K562 (cell line): ENCODE data around the gene ITSN2. TPM values are rescaled to one million over a fixed set of nuclear protein-coding genes. Genes with fewer than 3 reads are reported as not detected.

Experiments
- ATAC-seq: fragments of 200-7000 bp; cut with Tn5 transposase; 3 replicates; pipeline ENCODE4 v1.9.1; 2020; ENCODE audit warnings: moderate library complexity
- BruUV-seq: library from RNA; stranded (reverse); fragments of 400-500 nt; replicated peaks from 2 replicates; lab custom pipeline; 2021; lab: Mats Ljungman, UMichigan
- CTCF ChIA-PET: fragments of 300-600 bp; formaldehyde crosslinking; extraction: SDS; loops from one replicate; lab custom pipeline; 2021; ENCODE audit warnings: low intra/inter-chr PET ratio; lab: Yijun Ruan, JAX
- POLR2A ChIA-PET: fragments of 300-600, 350-650 bp; sonication (Branson Sonifier 250); formaldehyde crosslinking; extraction: SDS; loops from one replicate; lab custom pipeline; 2021; ENCODE audit warnings: antibody characterized with exemption, inconsistent platforms; lab: Yijun Ruan, JAX
- DNase-seq, 4 experiments: peaks; one replicate each; pipeline versions ENCODE4 v3.0.0 to v3.0.0-alpha.2; 2011 to 2018; ENCODE audit warnings: low spot score in 3 of 4, mixed read lengths in 3 of 4; ENCODE audit errors: extremely low read depth in 1 of 4
- FAIRE-seq: peaks from 2 replicates; lab custom pipeline; 2011; peaks lifted over from hg19 to GRCh38; lab: Jason Lieb, UNC
- H2AFZ ChIP-seq: 2 replicates; pipeline ENCODE4 v1.6.0; 2011; ENCODE audit warnings: low read depth, low read length, control low read depth, inconsistent platforms
- H3K27ac ChIP-seq: fragments of 200-600 bp; 3 replicates; pipeline ENCODE4 v1.8.0; 2011; ENCODE audit warnings: low read depth, mild to moderate bottlenecking, control low read depth, inconsistent platforms, low read length, moderate library complexity, mixed read lengths; ENCODE audit errors: extremely low read depth
- H3K27me3 ChIP-seq, 2 experiments: fragments of 300-600 bp in 1 of 2; 2 replicates in 1 of 2; 3 replicates in 1 of 2; pipeline versions ENCODE4 v1.6.0 to v1.8.0; 2011; ENCODE audit warnings: inconsistent platforms in 2 of 2, low read length in 2 of 2, mild to moderate bottlenecking in 1 of 2, mixed read lengths in 1 of 2, moderate library complexity in 1 of 2; ENCODE audit not compliant: control insufficient read depth in 2 of 2, insufficient read depth in 2 of 2
- H3K36me3 ChIP-seq: fragments of 300-600 bp; 3 replicates; pipeline ENCODE4 v1.8.0; 2011; ENCODE audit warnings: mild to moderate bottlenecking, low read length, inconsistent platforms; ENCODE audit not compliant: control insufficient read depth, insufficient read depth
- H3K4me1 ChIP-seq, 2 experiments: fragments of 200-600 bp in 1 of 2; replicated peaks in 1 of 2; 2 replicates in 1 of 2; 3 replicates in 1 of 2; pipeline versions ENCODE4 v1.5.1 to v1.8.0; 2011; ENCODE audit warnings: inconsistent platforms in 2 of 2, low read length in 2 of 2, mild to moderate bottlenecking in 1 of 2, mixed read lengths in 1 of 2, moderate library complexity in 1 of 2; ENCODE audit not compliant: control insufficient read depth in 2 of 2, insufficient read depth in 2 of 2
- H3K4me2 ChIP-seq: 2 replicates; pipeline ENCODE4 v1.6.1; 2011; ENCODE audit warnings: low read length, control low read depth, inconsistent platforms, mixed read lengths; ENCODE audit not compliant: insufficient read depth
- H3K4me3 ChIP-seq: fragments of 200-600 bp; sonication (generic), shearing (Covaris generic); 2 replicates; pipeline ENCODE4 v1.5.1; 2016; ENCODE audit warnings: control low read depth, inconsistent platforms
- H3K79me2 ChIP-seq: fragments of 200-600 bp; 3 replicates; pipeline ENCODE4 v1.8.0; 2011; ENCODE audit warnings: low read length, inconsistent platforms; ENCODE audit not compliant: control insufficient read depth, insufficient read depth
- H3K9ac ChIP-seq, 2 experiments: 2 replicates each; pipeline versions ENCODE4 v1.6.0 to v1.6.1; 2011; ENCODE audit warnings: low read depth in 2 of 2, low read length in 2 of 2, control low read depth in 1 of 2, inconsistent platforms in 1 of 2, mild to moderate bottlenecking in 1 of 2, mixed read lengths in 1 of 2; ENCODE audit not compliant: insufficient read depth in 1 of 2
- H3K9me1 ChIP-seq: one replicate; pipeline ENCODE4 v1.6.0; 2011; ENCODE audit warnings: inconsistent platforms, mild to moderate bottlenecking, low read length, moderate library complexity; ENCODE audit not compliant: control insufficient read depth, insufficient read depth
- H3K9me3 ChIP-seq: replicated peaks from 2 replicates; pipeline ENCODE4 v1.5.1; 2011; ENCODE audit warnings: low read depth, low read length, inconsistent platforms; ENCODE audit not compliant: control insufficient read depth, insufficient read depth
- H4K20me1 ChIP-seq: replicated peaks from 2 replicates; pipeline ENCODE4 v1.6.1; 2011; ENCODE audit warnings: low read length, inconsistent platforms, mixed read lengths; ENCODE audit not compliant: control insufficient read depth, insufficient read depth
- DMBX1 ChIP-seq: fragments of 250-450 bp; sonication (Bioruptor Pico); IDR thresholded peaks from 2 replicates; pipeline ENCODE4 v1.8.0; 2022; ENCODE audit warnings: inconsistent platforms, mild to moderate bottlenecking, moderate library complexity, borderline replicate concordance
- PTTG1 ChIP-seq: fragments of 450-650 bp; IDR thresholded peaks from 2 replicates; pipeline ENCODE4 v1.6.1; 2016; ENCODE audit warnings: low read depth, mild to moderate bottlenecking, missing genetic modification characterization, missing compliant biosample characterization
- SIX5 ChIP-seq, 2 experiments: IDR thresholded peaks; 2 replicates each; pipeline ENCODE4 v1.6.1; 2011; ENCODE audit warnings: low read length in 2 of 2, borderline replicate concordance in 1 of 2, low read depth in 1 of 2, mild to moderate bottlenecking in 1 of 2, moderate library complexity in 1 of 2; ENCODE audit not compliant: insufficient read depth in 1 of 2
- ZC3H11A ChIP-seq: IDR thresholded peaks from 2 replicates; pipeline ENCODE4 v1.6.1; 2012; ENCODE audit warnings: low read depth, low read length, improper control_type of control experiment
- ZNF551 ChIP-seq: fragments of 250-450 bp; sonication (Bioruptor Pico); IDR thresholded peaks from 2 replicates; pipeline ENCODE4 v1.5.0; 2021; ENCODE audit warnings: mild to moderate bottlenecking, moderate library complexity
- WGBS: fragments of 100-300 bp; shearing (Covaris generic); methylation state at CpG from one replicate; pipeline ENCODE4 v1.1.6; 2016; ENCODE audit warnings: low coverage, mixed read lengths; ENCODE audit not compliant: insufficient coverage; ENCODE audit errors: missing lambda C conversion rate; 5-methylcytosine and 5-hydroxymethylcytosine counted together
- in situ Hi-C: fragments of 300-500 bp; cut with MboI; formaldehyde crosslinking; loops from 4 replicates; pipeline ENCODE4 v1.15.0; 2018; ENCODE audit warnings: inconsistent platforms, mixed read lengths
- intact Hi-C: fragments of 100-400 bp; cut with micrococcal nuclease; formaldehyde crosslinking; loops from 2 replicates; pipeline ENCODE4 v1.14.2; 2022
- polyA plus RNA-seq, 8 experiments: library from polyadenylated mRNA; depleted of rRNA in 4 of 8; stranded (reverse) in 5 of 8; unstranded in 3 of 8; fragments of >200 nt; fragmentation: Nextera tagmentation in 2 of 8; fragmentation: Illumina TruSeq in 1 of 8; extraction: Ambion mirVana in 2 of 8; extraction: Trizol in 1 of 8; gene quantifications; 2 replicates each; pipeline versions ENCODE4 v1.2.1 to v1.2.3, GENCODE V29; 2011 to 2014; ENCODE audit warnings: inconsistent platforms in 1 of 8, missing spikeins in 1 of 8
- total RNA-seq, 7 experiments: library from RNA; depleted of rRNA in 6 of 7; stranded (reverse); fragments of >200 nt in 6 of 7; fragmentation: Illumina TruSeq in 2 of 7; extraction: Trizol in 2 of 7; gene quantifications; 2 replicates each; pipeline versions ENCODE4 v1.2.1 to v1.2.3, GENCODE V29; 2011 to 2021; ENCODE audit warnings: low replicate concordance in 1 of 7
- TF ChIP-seq, protein P1 (sequence below): sonication (generic); IDR thresholded peaks from 2 replicates; pipeline ENCODE4 v1.6.1; 2016
- TF ChIP-seq, protein P2 (sequence below): fragments of 250-450 bp; sonication (Bioruptor Pico); IDR thresholded peaks from 2 replicates; pipeline ENCODE4 v1.5.0; 2021; ENCODE audit warnings: mild to moderate bottlenecking, borderline replicate concordance
- TF ChIP-seq, protein P3 (sequence below): sonication (generic); formaldehyde crosslinking; IDR thresholded peaks from 2 replicates; pipeline ENCODE4 v1.8.1; 2023; ENCODE audit warnings: mild to moderate bottlenecking, missing genetic modification reagents
- TF ChIP-seq, protein P4 (sequence below), 2 experiments: fragments of 450-650 bp; formaldehyde crosslinking in 1 of 2; IDR thresholded peaks; 2 replicates each; pipeline versions ENCODE4 v1.4.0 to v1.6.1; 2014 to 2020; ENCODE audit warnings: mild to moderate bottlenecking in 2 of 2, borderline replicate concordance in 1 of 2, low read depth in 1 of 2

Gene ITSN2
- total and polyA plus RNA-seq, 9 of the 15 experiments (the other 6 are each of a cell fraction or from before 2014, with no cell fraction given) = 6.6 to 19.9 (median 15.2) TPM

DNA sequence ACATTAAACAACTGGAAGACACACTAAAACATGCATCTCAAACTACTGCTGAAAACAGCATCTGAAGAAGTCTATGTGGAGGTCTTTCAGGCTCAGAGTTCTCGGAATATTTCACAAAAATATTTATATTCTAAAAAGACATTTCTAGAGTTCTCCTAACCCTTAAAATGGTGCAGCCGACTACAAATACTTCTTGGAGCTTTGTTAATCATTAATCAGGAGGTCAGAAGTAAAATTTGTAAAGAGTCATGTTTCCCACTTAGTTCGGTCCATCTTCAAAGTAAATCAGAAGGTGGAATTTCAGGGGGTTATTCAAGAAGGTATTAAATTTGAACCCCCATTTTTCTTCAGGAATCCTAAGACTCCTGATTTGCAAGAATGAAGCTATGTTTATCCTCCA is 112.7 kb downstream of the ITSN2 start:
- Histone ChIP-seq H3K9ac (no peak overlapping the region), H3K4me2 (no peak overlapping the region), H2AFZ (no peak overlapping the region), H3K36me3 (peaks cover 12% of the 10 kb centered on the region), H3K9me3 (no peaks in the 10 kb centered on the region), H4K20me1 (no peaks in the 10 kb centered on the region), H3K4me1 (no peaks in the 10 kb centered on the region), H3K79me2 (no peaks in the 10 kb centered on the region), H3K27me3 (no peaks in the 10 kb centered on the region), H3K9me1 (no peaks in the 10 kb centered on the region), H3K4me3 (no peak overlapping the region), H3K27ac (no peak overlapping the region)
- FAIRE-seq (no peak), ATAC-seq (no peak), DNase-seq (no peak)
- 81% methylated on average over 3 of the region's 3 CpGs for WGBS
- in situ Hi-C loops (no loop called here), intact Hi-C loops (no loop called here)
- no TSS peak for BruUV-seq
- CTCF ChIA-PET = no interaction called here
- POLR2A ChIA-PET = interaction anchor here (0.6 to 1.2 kb wide), 2 partner anchors 11 to 33 kb away, joined by 3 to 4 read pairs; no protein-coding TSS in a partner anchor
- no peak for TF ChIP-seq ZNF551 (CRISPR knock-in tag)
- TF ChIP-seq, protein P1, sequence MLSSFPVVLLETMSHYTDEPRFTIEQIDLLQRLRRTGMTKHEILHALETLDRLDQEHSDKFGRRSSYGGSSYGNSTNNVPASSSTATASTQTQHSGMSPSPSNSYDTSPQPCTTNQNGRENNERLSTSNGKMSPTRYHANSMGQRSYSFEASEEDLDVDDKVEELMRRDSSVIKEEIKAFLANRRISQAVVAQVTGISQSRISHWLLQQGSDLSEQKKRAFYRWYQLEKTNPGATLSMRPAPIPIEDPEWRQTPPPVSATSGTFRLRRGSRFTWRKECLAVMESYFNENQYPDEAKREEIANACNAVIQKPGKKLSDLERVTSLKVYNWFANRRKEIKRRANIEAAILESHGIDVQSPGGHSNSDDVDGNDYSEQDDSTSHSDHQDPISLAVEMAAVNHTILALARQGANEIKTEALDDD = no peak
- TF ChIP-seq, protein P2, sequence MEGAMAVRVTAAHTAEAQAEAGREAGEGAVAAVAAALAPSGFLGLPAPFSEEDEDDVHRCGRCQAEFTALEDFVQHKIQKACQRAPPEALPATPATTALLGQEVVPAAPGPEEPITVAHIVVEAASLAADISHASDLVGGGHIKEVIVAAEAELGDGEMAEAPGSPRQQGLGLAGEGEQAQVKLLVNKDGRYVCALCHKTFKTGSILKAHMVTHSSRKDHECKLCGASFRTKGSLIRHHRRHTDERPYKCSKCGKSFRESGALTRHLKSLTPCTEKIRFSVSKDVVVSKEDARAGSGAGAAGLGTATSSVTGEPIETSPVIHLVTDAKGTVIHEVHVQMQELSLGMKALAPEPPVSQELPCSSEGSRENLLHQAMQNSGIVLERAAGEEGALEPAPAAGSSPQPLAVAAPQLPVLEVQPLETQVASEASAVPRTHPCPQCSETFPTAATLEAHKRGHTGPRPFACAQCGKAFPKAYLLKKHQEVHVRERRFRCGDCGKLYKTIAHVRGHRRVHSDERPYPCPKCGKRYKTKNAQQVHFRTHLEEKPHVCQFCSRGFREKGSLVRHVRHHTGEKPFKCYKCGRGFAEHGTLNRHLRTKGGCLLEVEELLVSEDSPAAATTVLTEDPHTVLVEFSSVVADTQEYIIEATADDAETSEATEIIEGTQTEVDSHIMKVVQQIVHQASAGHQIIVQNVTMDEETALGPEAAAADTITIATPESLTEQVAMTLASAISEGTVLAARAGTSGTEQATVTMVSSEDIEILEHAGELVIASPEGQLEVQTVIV = no peak
- TF ChIP-seq, protein P3, sequence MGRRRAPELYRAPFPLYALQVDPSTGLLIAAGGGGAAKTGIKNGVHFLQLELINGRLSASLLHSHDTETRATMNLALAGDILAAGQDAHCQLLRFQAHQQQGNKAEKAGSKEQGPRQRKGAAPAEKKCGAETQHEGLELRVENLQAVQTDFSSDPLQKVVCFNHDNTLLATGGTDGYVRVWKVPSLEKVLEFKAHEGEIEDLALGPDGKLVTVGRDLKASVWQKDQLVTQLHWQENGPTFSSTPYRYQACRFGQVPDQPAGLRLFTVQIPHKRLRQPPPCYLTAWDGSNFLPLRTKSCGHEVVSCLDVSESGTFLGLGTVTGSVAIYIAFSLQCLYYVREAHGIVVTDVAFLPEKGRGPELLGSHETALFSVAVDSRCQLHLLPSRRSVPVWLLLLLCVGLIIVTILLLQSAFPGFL (CRISPR knock-in tag) = no peak
- TF ChIP-seq DMBX1 (CRISPR knock-in tag) = no peak
- no peak for TF ChIP-seq ZC3H11A
- TF ChIP-seq, protein P4, sequence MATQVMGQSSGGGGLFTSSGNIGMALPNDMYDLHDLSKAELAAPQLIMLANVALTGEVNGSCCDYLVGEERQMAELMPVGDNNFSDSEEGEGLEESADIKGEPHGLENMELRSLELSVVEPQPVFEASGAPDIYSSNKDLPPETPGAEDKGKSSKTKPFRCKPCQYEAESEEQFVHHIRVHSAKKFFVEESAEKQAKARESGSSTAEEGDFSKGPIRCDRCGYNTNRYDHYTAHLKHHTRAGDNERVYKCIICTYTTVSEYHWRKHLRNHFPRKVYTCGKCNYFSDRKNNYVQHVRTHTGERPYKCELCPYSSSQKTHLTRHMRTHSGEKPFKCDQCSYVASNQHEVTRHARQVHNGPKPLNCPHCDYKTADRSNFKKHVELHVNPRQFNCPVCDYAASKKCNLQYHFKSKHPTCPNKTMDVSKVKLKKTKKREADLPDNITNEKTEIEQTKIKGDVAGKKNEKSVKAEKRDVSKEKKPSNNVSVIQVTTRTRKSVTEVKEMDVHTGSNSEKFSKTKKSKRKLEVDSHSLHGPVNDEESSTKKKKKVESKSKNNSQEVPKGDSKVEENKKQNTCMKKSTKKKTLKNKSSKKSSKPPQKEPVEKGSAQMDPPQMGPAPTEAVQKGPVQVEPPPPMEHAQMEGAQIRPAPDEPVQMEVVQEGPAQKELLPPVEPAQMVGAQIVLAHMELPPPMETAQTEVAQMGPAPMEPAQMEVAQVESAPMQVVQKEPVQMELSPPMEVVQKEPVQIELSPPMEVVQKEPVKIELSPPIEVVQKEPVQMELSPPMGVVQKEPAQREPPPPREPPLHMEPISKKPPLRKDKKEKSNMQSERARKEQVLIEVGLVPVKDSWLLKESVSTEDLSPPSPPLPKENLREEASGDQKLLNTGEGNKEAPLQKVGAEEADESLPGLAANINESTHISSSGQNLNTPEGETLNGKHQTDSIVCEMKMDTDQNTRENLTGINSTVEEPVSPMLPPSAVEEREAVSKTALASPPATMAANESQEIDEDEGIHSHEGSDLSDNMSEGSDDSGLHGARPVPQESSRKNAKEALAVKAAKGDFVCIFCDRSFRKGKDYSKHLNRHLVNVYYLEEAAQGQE (IDR thresholded peaks at IDR 0.05; ENCODE audit: borderline replicate concordance) = no peak
- TF ChIP-seq, protein P4 (CRISPR knock-in tag; IDR thresholded peaks at IDR 0.05; ENCODE audit: low read depth) = no peak
- TF ChIP-seq SIX5 (IDR thresholded peaks at IDR 0.05; ENCODE audit: borderline replicate concordance in 1 of 2, insufficient read depth in 1 of 2, low read depth in 1 of 2, low read length in 2 of 2) = no peak
- TF ChIP-seq PTTG1 (tag) = no peak
